GM19351 (cell line): Measurements from ENCODE around the gene CNOT6L.
A peak's percentile ranks its signal among the peaks of the same experiment; 100 is the strongest.
"Not testable (repeated sequence)": the region's sequence is repeated elsewhere in the genome, so short reads cannot be mapped to it uniquely, and the experiment has no call there.

Source experiments
- ATAC-seq: cut with Tn5 transposase; IDR thresholded peaks from one replicate; pipeline ENCODE4 v1.9.1; 2021; ENCODE audit warnings: mild to moderate bottlenecking, moderate library complexity; ENCODE audit not compliant: unreplicated experiment

Gene CNOT6L

GRCh38 chr4:77783895-77784294, 35.3 kb downstream of the CNOT6L start:
- ATAC-seq: no peak

DNA sequence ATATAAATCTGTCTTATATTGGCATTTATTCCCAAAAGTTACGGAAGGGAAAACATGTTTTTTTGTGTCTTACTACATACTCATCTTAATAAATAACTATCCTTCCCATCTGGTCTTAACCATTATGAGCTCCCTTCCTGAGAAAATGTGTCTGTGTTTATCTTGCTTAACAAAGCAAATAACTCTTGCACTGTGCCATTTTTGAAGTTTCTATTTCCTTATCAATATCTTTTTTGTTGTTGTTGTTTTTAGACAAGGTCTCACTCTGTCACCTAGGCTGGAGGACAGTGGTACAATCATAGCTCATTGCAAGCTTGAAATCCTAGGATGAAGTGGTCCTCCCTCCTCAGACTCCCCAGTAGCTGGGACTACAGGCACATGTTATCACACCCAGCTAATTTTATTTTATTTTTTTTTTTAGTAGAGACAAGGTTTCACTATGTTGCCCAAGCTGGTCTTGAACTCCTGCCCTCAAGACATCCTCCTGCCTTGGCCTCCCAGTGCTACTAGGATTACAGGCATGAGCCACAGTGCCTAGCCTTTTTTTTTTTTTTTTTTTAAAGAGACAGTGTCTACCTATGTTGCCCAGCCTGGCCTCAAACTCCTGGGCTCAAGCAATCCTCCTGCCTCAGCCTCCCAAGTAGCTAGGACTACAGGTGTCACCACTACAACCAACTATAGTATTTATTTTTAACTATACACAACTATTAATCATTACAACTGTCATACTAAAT, 36.9 kb downstream of the CNOT6L start:
- no peak for ATAC-seq

DNA sequence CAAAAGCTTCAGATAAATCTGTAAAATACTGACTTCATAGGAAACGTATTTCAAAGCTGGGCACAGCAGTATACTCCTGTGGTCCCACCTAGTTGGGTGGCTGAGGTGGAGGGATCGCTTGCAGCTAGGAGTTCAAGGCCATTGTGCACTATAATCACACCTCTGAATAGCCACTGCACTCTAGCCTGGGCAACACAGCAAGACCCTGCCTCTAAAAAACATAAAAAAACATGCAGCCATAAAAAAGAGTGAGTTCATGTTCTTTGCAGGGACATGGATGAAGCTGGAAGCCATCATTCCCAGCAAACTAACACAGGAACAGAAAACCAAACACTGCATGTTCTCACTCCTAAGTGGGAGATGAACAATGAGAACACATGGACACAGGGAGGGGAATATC, 38.4 kb downstream of the CNOT6L start:
- ATAC-seq: not testable (repeated sequence)

DNA sequence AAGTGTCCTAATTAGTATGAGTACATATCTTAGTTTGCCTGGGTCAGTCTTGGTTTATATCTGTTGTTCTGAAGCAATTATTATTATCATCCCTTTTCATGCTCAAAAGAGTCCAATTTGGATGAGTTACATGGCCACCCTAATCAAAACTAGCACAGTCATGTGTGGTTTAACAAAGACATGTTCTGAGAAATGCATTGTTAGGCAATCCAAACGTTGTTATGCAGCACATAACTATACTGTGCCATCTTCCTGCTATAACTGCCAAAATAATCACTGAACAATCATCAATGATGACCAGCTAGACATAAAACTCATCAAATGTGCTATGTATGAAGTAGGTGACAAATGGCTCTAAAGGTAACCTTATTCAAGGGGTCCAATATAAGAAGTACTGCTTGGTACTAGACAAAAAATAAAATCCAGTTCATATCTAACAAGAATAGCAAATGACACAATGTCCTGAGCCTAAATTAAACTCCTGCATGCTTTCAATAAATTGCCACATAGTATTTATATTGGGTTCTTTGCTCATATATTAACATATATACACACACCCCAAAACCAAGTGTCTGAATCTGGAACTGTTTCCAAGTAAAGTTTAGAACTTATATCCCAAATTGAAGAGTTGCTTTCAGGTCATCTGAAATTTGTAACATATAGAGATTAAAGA, 41.9 kb downstream of the CNOT6L start:
- no peak for ATAC-seq

GRCh38 chr4:77776182-77777134, 42.7 kb downstream of the CNOT6L start:
- no peak for ATAC-seq

DNA sequence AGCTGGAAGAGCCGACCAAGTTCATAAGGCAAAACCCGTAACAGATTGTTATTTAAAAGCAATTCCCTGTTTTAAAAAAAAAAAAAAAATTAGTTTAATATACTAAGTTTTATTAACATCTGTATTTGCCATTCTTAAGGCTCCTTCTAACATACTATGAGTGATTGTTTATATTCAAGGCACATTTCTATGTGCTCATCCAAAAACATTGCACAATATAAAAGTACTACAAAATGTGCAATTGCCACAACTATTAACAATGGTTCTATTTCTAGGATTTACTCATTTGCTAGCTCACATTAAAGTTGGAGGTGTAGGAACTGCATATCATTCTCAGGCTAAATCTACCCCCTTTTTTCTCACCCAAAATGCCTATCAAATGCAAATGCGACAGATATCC, 46.1 kb downstream of the CNOT6L start:
- no peak for ATAC-seq

DNA sequence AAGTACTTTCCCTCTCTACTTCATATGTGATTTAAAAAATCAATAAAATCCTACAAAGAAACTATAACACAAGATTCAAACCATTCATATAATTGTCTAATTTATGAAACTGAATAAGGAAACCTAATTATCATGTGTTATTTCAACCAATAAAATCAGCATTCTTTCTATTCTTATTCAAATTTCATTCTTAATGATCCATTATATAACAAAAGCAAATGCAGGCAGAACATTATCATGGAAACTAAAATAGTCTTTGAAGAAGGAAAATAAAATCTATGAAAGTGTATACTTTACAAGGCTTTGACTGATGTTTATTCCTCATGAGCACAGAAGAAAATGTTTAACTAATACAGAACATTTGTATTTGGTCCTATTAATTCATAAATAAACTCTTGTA, 47.6 kb downstream of the CNOT6L start:
- no peak for ATAC-seq

DNA sequence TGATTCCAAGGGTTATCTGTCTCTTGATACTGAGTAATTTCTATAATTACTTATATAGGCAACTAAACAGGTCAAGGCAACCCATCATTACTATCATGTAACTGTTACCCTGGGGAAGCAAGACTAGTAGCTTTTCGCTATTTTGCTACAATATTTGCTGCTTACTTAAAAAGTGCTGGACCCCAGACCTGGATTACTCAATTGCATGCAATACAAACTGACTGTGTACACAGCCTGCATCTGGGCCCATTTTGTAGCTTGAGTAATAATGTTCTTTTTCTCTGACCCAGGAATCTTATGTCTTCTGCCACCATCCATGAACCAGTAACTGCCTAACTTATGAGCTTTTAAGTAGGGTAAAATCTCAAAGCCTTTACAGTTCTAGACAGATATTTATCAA, 53.4 kb downstream of the CNOT6L start:
- no peak for ATAC-seq

DNA sequence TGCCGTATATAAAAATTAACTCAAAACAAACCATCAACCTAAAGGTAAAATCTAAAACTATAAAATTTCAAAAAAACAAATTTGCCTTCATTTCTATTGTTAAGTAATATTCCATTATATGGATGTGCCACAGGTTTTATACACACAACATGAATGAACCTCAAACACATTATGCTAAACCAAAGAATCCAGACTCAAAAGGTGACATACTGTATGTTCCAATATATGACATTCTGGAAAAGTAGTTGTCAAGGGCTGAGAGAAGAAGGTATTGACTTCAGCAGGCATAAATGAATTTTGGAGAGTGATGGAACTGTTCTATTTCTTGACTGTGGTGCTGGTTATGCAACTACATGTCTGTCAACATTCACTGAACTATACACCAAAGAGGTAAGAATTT, 56.6 kb downstream of the CNOT6L start:
- ATAC-seq: no peak

DNA sequence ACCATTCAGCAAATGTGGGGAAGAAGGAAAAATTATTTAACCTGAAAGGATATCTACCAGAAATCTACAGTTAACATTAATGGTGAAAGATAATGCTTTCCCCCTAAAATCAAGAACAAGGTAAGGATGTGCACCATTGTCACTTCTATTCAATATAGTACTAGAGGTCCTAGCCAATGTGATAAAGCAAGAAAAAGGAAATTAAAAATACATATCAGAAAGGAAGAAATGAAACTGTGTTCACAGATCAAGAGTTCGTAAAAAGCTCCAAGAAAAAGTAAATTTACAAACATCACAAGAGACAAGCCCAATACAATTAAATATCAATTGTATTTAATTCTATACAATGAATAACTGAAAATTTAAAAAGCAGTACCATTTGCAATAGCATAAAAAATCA, 57.6 kb downstream of the CNOT6L start:
- ATAC-seq: no peak

GRCh38 chr4:77758804-77759203, 60.4 kb downstream of the CNOT6L start:
- no peak for ATAC-seq

DNA sequence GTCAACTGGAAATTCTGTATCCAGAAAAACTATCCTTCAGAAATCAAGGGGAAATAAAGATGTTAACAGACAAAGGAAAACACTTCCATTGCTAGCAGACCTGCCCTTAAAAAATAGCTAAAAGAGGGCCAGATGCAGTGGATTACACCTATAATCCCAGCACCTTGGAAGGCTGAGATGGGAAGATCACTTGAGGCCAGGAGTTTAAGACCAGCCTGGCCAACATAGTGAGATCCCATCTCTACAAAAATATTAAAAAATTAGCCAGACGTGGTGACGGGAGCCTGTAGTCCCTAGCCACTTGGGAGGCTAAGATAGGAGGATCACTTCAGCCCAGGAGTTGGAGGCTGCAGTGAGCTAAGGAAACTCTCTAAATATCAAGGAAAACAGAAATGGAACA, 67.4 kb downstream of the CNOT6L start:
- no peak for ATAC-seq

- no peak for ATAC-seq
These were observed 73.4 kb downstream of the CNOT6L start for GRCh38 chr4:77745792-77746191.

DNA sequence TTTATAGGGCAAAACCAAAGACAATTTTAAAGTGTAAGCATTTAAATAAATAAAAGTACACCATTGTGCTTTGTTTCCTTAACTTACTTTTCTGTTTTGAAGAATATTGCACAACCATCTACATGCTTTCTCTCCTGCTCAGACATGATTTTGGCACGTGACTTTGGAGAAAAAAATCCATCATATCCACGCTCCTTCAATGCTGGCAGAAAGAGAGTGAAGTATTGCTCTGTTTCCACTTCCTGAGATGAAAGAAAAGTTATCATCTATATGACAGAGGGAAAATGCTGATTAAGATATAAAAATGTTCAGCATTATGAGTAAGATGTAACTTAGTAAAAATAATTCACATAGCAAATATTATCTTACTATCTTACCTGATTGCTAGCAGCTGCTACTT, 77.1 kb downstream of the CNOT6L start:
- no peak for ATAC-seq

DNA sequence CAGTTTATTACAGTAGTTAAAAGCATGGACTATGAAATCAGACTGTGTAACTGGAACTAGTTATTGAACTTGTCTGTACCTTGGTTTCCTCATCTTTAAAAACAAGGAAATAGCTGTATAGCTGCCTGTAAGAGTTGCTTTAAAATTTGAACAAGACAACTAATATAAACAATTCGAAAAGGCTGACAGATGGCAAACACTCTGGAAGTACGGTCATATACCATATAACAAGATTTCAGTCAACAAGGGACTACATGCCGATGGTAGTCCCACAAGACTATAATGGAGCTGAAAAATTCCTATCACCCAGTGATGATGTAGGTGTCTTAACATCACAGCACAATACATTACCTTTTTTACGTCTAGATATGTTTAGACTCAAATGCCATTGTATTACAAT, 78.7 kb downstream of the CNOT6L start:
- ATAC-seq: no peak

GRCh38 chr4:77734928-77735327, 84.2 kb downstream of the CNOT6L start:
- peak; percentile 95 for ATAC-seq

DNA sequence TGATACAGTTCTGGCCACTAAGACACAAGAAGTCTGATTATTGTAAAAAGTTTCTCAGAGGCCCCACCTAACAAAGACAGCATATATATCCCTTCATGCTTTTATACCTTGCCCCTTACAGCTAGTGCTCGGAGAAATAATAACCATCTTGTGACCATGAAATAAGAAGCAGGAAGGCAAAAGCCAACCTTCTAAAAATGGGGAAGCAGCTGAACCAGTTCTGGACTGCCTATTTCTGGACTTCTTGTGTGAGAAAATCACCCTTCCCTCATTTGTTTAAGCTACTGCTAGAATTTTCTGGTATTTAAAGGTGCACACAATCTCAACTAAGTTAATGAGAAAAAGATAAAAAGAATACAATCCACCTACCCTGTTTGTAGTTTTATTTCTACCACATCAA, 87.5 kb downstream of the CNOT6L start:
- ATAC-seq: no peak

- no peak for ATAC-seq
These were observed 90.7 kb downstream of the CNOT6L start for GRCh38 chr4:77728420-77728819.

GRCh38 chr4:77721073-77721472, 98.1 kb downstream of the CNOT6L start:
- no peak for ATAC-seq

DNA sequence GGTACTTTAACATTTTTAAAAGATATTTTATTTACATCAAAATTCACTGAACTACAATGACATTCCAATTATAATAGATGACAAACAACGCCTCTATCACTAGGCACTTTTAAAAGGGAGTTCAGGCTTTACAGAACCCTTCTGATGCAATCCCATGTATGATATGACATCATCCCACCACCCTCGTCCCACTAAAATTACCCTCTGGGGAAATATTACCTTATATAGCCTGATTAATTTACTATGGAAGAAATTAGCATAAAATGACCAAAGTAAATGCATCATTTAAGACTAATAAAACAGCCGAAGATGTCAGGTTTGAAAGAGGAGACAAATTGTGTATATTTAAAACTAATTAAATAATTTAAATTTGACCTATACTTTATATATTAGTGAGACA, 100.7 kb downstream of the CNOT6L start:
- ATAC-seq: not testable (repeated sequence)

DNA sequence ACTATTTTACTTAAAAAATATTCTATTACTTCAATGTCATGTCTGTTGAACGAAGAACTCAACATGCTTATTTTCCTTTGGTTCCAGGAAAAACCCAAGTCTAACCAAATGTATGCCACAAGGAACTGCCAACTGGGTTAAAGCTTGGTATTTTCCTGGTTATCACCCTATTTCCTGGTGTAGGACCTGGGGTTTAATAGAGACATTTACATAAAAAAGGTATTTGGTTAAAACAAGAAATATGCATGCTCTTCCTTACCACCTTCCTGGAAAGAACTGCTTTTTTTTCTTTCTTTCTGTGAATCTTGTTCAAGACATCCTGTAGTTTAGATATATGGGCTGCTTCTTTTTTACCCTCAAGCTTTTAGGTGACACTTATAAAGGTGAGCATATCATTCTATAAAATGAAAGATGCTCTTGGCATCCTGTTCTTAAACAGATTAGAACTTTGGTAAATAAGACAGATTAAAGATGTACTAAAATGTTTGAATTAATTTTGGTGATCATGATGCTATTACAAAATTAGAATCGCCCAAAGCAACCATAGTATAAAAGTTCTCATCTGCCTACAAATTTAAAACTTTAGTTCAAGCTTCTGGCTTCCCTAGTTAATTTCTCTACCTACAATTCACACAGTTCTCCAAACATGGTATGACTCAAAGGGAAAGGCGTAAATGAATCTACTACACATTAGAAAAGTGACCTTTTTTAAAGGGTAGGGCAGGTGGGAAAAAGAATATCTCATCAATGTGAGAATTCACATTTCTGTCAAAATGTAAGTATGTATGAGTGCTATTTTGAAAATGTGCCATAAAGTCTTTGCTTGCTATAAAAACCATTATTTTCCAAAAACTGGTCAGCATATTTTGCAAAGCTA, 103.5 kb downstream of the CNOT6L start:
- ATAC-seq: no peak
